HG03064 (cell line): ENCODE measurements around the gene CSK.

Source experiments
- ATAC-seq: cut with Tn5 transposase; IDR thresholded peaks from one replicate; pipeline ENCODE4 v1.9.1; 2021; ENCODE audit warnings: low read depth; ENCODE audit not compliant: unreplicated experiment

Gene CSK

GRCh38 chr15:74769463-74770025, 12.3 kb upstream of the CSK start:
- no peak for ATAC-seq

GRCh38 chr15:74770211-74770903, 11.5 kb upstream of the CSK start:
- no peak for ATAC-seq

- ATAC-seq = no peak
Observed at GRCh38 chr15:74773329-74773728, 8.6 kb upstream of the CSK start.

GRCh38 chr15:74773731-74774252, 8.1 kb upstream of the CSK start:
- ATAC-seq = no peak

GRCh38 chr15:74775132-74775562, 6.7 kb upstream of the CSK start:
- ATAC-seq = no peak

GRCh38 chr15:74775894-74776293, 6.0 kb upstream of the CSK start:
- ATAC-seq = no peak

- peak; percentile 34 for ATAC-seq
Observed at GRCh38 chr15:74776821-74777768, 4.8 kb upstream of the CSK start.

GRCh38 chr15:74777769-74778598, 3.9 kb upstream of the CSK start:
- ATAC-seq = no peak

- ATAC-seq = no peak
Observed at GRCh38 chr15:74778599-74778970, 3.3 kb upstream of the CSK start.

GRCh38 chr15:74779162-74779648, 2.7 kb upstream of the CSK start:
- no peak for ATAC-seq

GRCh38 chr15:74780523-74781430, 1.1 kb upstream of the CSK start:
- no peak for ATAC-seq

GRCh38 chr15:74782259-74783071, 585 bp downstream of the CSK start:
- no peak for ATAC-seq

- ATAC-seq = no peak
Observed at GRCh38 chr15:74783072-74783807, 1.4 kb downstream of the CSK start.

GRCh38 chr15:74783808-74784175, 1.9 kb downstream of the CSK start:
- no peak for ATAC-seq

- no peak for ATAC-seq
Observed at GRCh38 chr15:74784426-74785193, 2.7 kb downstream of the CSK start.

GRCh38 chr15:74785194-74786032, 3.5 kb downstream of the CSK start:
- ATAC-seq = no peak
